ENCODE results near the gene WNT3A.

Gene WNT3A

GRCh38 chr1:228101994-228102790 is 95.4 kb downstream of the WNT3A start:
- TF ChIP-seq CTCF (IDR thresholded peaks at IDR 0.05; ENCODE audit: low read depth, low read length) = peak; percentile 44
- peak overlapping the region; percentile 53 for H3K27ac ChIP-seq
- no peaks in the 10 kb centered on the region for H3K27me3 ChIP-seq (ENCODE audit: insufficient read depth, low read depth, severe bottlenecking)
- H3K36me3 ChIP-seq = peaks cover 11% of the 10 kb centered on the region
- H3K4me3 ChIP-seq (ENCODE audit: low read depth, low read length) = peak overlapping the region; percentile 65
- DNase-seq = peak; percentile 56
- H3K9me3 ChIP-seq (ENCODE audit: severe bottlenecking) = no peaks in the 10 kb centered on the region

- Histone ChIP-seq H3K36me3 (peaks cover 9% of the 10 kb centered on the region), H3K27ac (peak within 1 kb of the TSS; percentile 86)
- no peak for TF ChIP-seq CTCF (IDR thresholded peaks at IDR 0.05; ENCODE audit: low read depth, low read length)
Observed at GRCh38 chr1:228102791-228103620, 96.2 kb downstream of the WNT3A start, which contains the start of gene C1orf35. TSS of gene C1orf35 (minus strand) at chr1:228103325. CDS start at chr1:228103227, 98 bp downstream.

GRCh38 chr1:228104526-228105269 is 97.9 kb downstream of the WNT3A start:
- H3K27me3 ChIP-seq (ENCODE audit: insufficient read depth, low read depth, severe bottlenecking) = no peaks in the 10 kb centered on the region
- H3K4me3 ChIP-seq (ENCODE audit: low read depth, low read length) = no peak overlapping the region
- H3K27ac ChIP-seq = no peak overlapping the region
- DNase-seq = no peak
- no peaks in the 10 kb centered on the region for H3K9me3 ChIP-seq (ENCODE audit: severe bottlenecking)
- H3K36me3 ChIP-seq = peaks cover 2% of the 10 kb centered on the region
- no peak for TF ChIP-seq CTCF (IDR thresholded peaks at IDR 0.05; ENCODE audit: low read depth, low read length)

More at GRCh38 chr1:228102791-228103620, 96.2 kb downstream of the WNT3A start, which contains the start of gene C1orf35:
- Histone ChIP-seq H3K27me3 (ENCODE audit: insufficient read depth, low read depth, severe bottlenecking) (no peaks in the 10 kb centered on the region), H3K9me3 (ENCODE audit: severe bottlenecking) (no peaks in the 10 kb centered on the region), H3K4me3 (ENCODE audit: low read depth, low read length) (peak within 1 kb of the TSS; percentile 65)
- peak; percentile 87 for DNase-seq

- no peak for TF ChIP-seq CTCF (IDR thresholded peaks at IDR 0.05; ENCODE audit: low read depth, low read length)
- H3K27me3 ChIP-seq (ENCODE audit: insufficient read depth, low read depth, severe bottlenecking) = no peaks in the 10 kb centered on the region
- no peak for DNase-seq
- H3K9me3 ChIP-seq (ENCODE audit: severe bottlenecking) = no peaks in the 10 kb centered on the region
- H3K36me3 ChIP-seq = no peaks in the 10 kb centered on the region; the same call in 1 of the 2 replicates
- no peak overlapping the region for H3K4me3 ChIP-seq (ENCODE audit: low read depth, low read length)
- H3K27ac ChIP-seq = no peak overlapping the region
Observed at GRCh38 chr1:228105270-228105995, 98.6 kb downstream of the WNT3A start.
